Spleen (tissue), 3 donors: ENCODE data around the gene MORF4L2.

Experiments
- POLR2A ChIP-seq, 3 donors: fragments of 450-650 bp; IDR thresholded peaks; one replicate each; pipeline ENCODE4 v1.5.1; 2017; ENCODE audit warnings: antibody characterized with exemption in 3 of 3, mild to moderate bottlenecking in 1 of 3
- POLR2AphosphoS5 ChIP-seq, 3 donors: sonication (generic); formaldehyde crosslinking; IDR thresholded peaks; one replicate each; pipeline ENCODE4 v1.5.1; 2017; ENCODE audit warnings: antibody characterized with exemption in 3 of 3

- TF ChIP-seq POLR2AphosphoS5 (IDR thresholded peaks at IDR 0.05) (peak in 1 of 3 donors; percentile 71), POLR2A (IDR thresholded peaks at IDR 0.05) (no peak)
These were observed 11.7 kb downstream of the MORF4L2 start for GRCh38 chrX:103674531-103675454.
